MM.1S (cell line): ENCODE measurements around the gene PAPOLB.

Experiments used
- CTCF ChIP-seq: fragments of 300-600 bp; sonication (generic); IDR thresholded peaks from 2 replicates; pipeline ENCODE4 v1.5.1; 2016; ENCODE audit warnings: antibody characterized with exemption, low read length, mixed read lengths
- EZH2phosphoT487 ChIP-seq: fragments of 300-600 bp; sonication (generic); IDR thresholded peaks from 2 replicates; pipeline ENCODE4 v1.6.1; 2018; ENCODE audit warnings: antibody characterized with exemption, low read length

DNA sequence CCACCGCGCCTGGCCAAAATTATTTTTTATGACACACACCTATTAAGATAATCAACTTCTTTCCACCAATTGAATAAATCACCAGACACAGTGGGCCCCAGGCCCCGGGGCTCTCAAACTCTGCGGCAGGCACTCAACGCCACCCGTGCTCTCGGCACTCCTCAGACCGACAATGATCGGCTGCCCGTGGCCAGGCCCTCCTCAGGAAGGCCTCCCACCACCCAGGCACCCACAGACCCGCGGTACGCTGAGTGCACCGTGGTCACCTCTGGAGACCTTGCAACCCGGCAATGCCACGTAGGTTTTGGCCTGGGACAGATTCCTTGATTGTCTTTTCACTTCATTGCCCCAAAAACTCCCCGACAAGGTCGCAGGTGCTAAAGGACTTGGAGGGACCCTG, 14.8 kb upstream of the PAPOLB start:
- TF ChIP-seq CTCF (no peak), EZH2phosphoT487 (no peak)
